ENCODE results near the gene CMIP.

CMIP gene

DNA sequence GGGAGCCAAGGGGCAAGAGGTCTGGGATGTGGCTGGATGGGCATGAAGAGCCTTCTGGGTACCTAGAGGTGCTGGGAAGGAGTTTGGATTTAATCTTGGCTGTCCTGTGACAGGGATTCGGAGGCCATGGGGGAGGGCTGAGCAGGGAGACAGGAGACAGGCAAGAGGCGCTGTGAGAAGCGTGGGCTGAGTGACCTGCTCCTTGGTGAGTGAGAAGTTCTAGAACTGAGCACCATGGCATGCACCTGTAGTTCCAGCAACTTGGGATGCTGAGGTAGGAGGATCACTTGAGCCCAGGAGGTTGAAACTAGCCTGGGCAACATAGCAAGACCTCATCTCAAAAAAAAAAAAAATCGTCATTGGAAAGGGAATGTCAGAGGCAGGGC lies 256.2 kb downstream of the CMIP start:
- DNase-seq (no peak), ATAC-seq (ENCODE audit: insufficient read depth, low read depth) (no peak)
- Histone ChIP-seq H3K4me1 (ENCODE audit: insufficient read depth, low read length) (no peaks in the 10 kb centered on the region), H3K36me3 (ENCODE audit: insufficient read depth, low read length) (peaks cover 90% of the 10 kb centered on the region), H2AFZ (ENCODE audit: low read depth, low read length) (no peak overlapping the region), H3K27ac (ENCODE audit: low read length) (no peak overlapping the region), H3K79me2 (ENCODE audit: insufficient read depth, low read length) (no peaks in the 10 kb centered on the region), H3K27me3 (ENCODE audit: insufficient read depth, low read length, poor library complexity) (no peaks in the 10 kb centered on the region), H3K4me3 (ENCODE audit: low read depth in 1 of 2, low read length in 2 of 2) (no peak overlapping the region), H3K4me2 (ENCODE audit: insufficient read depth, low read length) (no peak overlapping the region), H3K9ac (ENCODE audit: low read depth, low read length) (no peak overlapping the region), H4K20me1 (ENCODE audit: insufficient read depth, low read length) (0 out of 2 replicates have a peak, but pooled peaks cover 4% of the 10 kb centered on the region), H3K9me3 (ENCODE audit: insufficient read depth, low read length, severe bottlenecking) (no peaks in the 10 kb centered on the region)
- no peak for TF ChIP-seq EZH2 (IDR thresholded peaks at IDR 0.05; ENCODE audit: borderline replicate concordance, low read depth, low read length, severe bottlenecking)
- TF ChIP-seq, protein P1, sequence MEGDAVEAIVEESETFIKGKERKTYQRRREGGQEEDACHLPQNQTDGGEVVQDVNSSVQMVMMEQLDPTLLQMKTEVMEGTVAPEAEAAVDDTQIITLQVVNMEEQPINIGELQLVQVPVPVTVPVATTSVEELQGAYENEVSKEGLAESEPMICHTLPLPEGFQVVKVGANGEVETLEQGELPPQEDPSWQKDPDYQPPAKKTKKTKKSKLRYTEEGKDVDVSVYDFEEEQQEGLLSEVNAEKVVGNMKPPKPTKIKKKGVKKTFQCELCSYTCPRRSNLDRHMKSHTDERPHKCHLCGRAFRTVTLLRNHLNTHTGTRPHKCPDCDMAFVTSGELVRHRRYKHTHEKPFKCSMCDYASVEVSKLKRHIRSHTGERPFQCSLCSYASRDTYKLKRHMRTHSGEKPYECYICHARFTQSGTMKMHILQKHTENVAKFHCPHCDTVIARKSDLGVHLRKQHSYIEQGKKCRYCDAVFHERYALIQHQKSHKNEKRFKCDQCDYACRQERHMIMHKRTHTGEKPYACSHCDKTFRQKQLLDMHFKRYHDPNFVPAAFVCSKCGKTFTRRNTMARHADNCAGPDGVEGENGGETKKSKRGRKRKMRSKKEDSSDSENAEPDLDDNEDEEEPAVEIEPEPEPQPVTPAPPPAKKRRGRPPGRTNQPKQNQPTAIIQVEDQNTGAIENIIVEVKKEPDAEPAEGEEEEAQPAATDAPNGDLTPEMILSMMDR (IDR thresholded peaks at IDR 0.05; ENCODE audit: borderline replicate concordance, extremely low read depth, low read length, poor library complexity, severe bottlenecking): no peak

DNA sequence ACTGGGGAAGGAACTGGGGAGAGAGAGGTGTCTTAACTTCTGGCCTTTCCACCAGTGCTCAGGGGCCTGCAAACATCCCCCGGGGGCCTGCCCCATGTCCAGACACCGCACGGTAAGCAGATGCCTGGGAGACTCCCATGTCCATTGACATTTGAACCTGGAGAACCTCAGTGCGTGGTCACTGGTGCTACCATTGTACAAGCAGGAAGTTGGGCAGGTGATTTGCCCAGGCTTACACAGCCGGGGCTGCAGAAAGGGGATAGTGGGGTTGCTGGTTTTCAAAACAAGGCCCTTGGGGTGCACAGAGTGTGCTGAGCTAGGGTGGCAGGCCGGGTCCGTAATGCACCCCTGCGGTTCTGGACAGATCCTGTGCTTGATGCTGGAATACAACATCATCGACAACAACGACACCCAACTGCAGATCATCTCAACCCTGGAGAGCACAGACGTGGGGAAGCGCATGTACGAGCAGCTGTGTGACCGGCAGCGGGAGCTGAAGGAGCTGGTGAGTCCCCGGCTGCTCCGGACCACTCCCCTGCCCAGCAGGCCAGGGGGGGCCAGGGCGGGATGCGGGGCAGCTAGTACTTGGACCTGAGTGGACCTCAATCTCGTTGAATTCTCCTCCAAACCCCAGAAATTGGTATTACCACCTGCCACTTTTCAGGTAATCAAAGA lies 256.8 kb downstream of the CMIP start:
- Histone ChIP-seq H3K27ac (ENCODE audit: low read length) (no peak overlapping the region), H3K4me3 (ENCODE audit: low read depth in 1 of 2, low read length in 2 of 2) (no peak overlapping the region), H3K4me1 (ENCODE audit: insufficient read depth, low read length) (no peaks in the 10 kb centered on the region), H3K79me2 (ENCODE audit: insufficient read depth, low read length) (no peaks in the 10 kb centered on the region), H3K9ac (ENCODE audit: low read depth, low read length) (no peak overlapping the region), H4K20me1 (ENCODE audit: insufficient read depth, low read length) (0 out of 2 replicates have a peak, but pooled peaks cover 4% of the 10 kb centered on the region), H3K27me3 (ENCODE audit: insufficient read depth, low read length, poor library complexity) (no peaks in the 10 kb centered on the region), H3K9me3 (ENCODE audit: insufficient read depth, low read length, severe bottlenecking) (no peaks in the 10 kb centered on the region), H3K4me2 (ENCODE audit: insufficient read depth, low read length) (no peak overlapping the region), H2AFZ (ENCODE audit: low read depth, low read length) (no peak overlapping the region), H3K36me3 (ENCODE audit: insufficient read depth, low read length) (peaks cover 90% of the 10 kb centered on the region)
- no peak for TF ChIP-seq EZH2 (IDR thresholded peaks at IDR 0.05; ENCODE audit: borderline replicate concordance, low read depth, low read length, severe bottlenecking)
- TF ChIP-seq, protein P1 (IDR thresholded peaks at IDR 0.05; ENCODE audit: borderline replicate concordance, extremely low read depth, low read length, poor library complexity, severe bottlenecking): no peak
- ATAC-seq (ENCODE audit: insufficient read depth, low read depth): no peak
- DNase-seq: no peak

DNA sequence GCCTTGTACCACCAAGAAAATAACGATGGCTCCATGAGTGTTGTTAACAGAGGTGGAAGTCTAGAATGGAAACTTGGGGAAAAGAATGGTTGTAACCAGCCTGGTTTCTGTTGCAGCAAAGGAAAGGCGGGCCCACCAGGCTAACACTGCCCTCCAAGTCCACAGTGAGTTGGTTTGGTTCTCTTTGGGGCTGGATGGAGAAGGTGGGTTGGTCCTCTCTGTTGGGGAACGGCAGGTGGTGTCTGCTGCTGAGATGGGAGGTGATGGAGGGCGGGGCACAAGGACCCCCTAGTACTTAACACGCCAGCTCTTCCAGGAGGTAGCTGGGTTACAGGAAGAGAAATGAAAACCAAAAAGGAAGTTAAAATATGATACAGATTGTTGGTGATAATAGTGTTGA lies 257.9 kb downstream of the CMIP start:
- Histone ChIP-seq H3K27ac (ENCODE audit: low read length) (no peak overlapping the region), H3K79me2 (ENCODE audit: insufficient read depth, low read length) (no peaks in the 10 kb centered on the region), H3K9me3 (ENCODE audit: insufficient read depth, low read length, severe bottlenecking) (no peaks in the 10 kb centered on the region), H3K4me1 (ENCODE audit: insufficient read depth, low read length) (no peaks in the 10 kb centered on the region), H3K27me3 (ENCODE audit: insufficient read depth, low read length, poor library complexity) (no peaks in the 10 kb centered on the region), H3K36me3 (ENCODE audit: insufficient read depth, low read length) (peaks cover 90% of the 10 kb centered on the region), H4K20me1 (ENCODE audit: insufficient read depth, low read length) (peaks cover 2% of the 10 kb centered on the region; the same call in 1 of the 2 replicates), H3K4me3 (ENCODE audit: low read depth in 1 of 2, low read length in 2 of 2) (no peak overlapping the region), H2AFZ (ENCODE audit: low read depth, low read length) (no peak overlapping the region), H3K9ac (ENCODE audit: low read depth, low read length) (no peak overlapping the region), H3K4me2 (ENCODE audit: insufficient read depth, low read length) (no peak overlapping the region)
- no peak for DNase-seq
- ATAC-seq (ENCODE audit: insufficient read depth, low read depth): no peak
- no peak for TF ChIP-seq EZH2 (IDR thresholded peaks at IDR 0.05; ENCODE audit: borderline replicate concordance, low read depth, low read length, severe bottlenecking)
- TF ChIP-seq, protein P1 (IDR thresholded peaks at IDR 0.05; ENCODE audit: borderline replicate concordance, extremely low read depth, low read length, poor library complexity, severe bottlenecking): no peak
